Suprapubic skin (tissue), 4 donors: Measurements from ENCODE around the gene PAFAH2.

ENCODE experiments used
- CTCF ChIP-seq, 2 donors: fragments of 200-600 bp in 1 of 2; fragments of 450-650 bp in 1 of 2; sonication (generic) in 1 of 2; IDR thresholded peaks; one replicate each; pipeline ENCODE4 v1.5.1; 2016 to 2019; ENCODE audit warnings: antibody characterized with exemption in 2 of 2, mild to moderate bottlenecking in 1 of 2, moderate library complexity in 1 of 2
- EP300 ChIP-seq: sonication (generic); formaldehyde crosslinking; IDR thresholded peaks from one replicate; pipeline ENCODE4 v1.6.1; 2017; ENCODE audit warnings: antibody characterized with exemption
- POLR2A ChIP-seq, 2 donors: fragments of 450-650 bp; IDR thresholded peaks; one replicate each; pipeline ENCODE4 v1.6.1; 2017; ENCODE audit warnings: antibody characterized with exemption in 2 of 2, mild to moderate bottlenecking in 2 of 2, moderate library complexity in 2 of 2
- POLR2AphosphoS5 ChIP-seq, 3 donors: sonication (generic); formaldehyde crosslinking; IDR thresholded peaks; one replicate each; pipeline ENCODE4 v1.6.1; 2017; ENCODE audit warnings: antibody characterized with exemption in 3 of 3

DNA sequence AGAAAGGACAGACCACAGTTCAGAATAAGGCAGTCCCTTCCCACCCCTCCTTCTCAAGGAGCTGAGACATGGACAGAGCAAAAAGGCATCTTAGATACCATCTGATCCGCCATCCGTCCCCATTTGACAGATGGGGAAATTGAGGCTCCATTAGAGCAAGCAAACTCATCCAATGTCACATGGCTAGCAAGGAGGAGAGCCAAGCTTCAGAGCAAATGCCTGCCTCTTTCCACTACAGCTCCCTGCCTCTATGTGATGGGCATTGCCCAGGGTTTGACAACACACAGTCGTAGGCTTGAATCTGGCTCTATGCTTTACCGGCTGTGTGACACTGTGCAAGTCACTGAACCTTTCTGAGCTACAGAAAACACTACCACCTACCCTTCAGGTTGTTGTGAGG, 44.1 kb upstream of the PAFAH2 start:
- TF ChIP-seq CTCF (IDR thresholded peaks at IDR 0.05) (no peak), EP300 (no peak), POLR2AphosphoS5 (IDR thresholded peaks at IDR 0.05) (no peak), POLR2A (IDR thresholded peaks at IDR 0.05) (no peak)
